Caki2 (cell line): ENCODE data around the gene NRXN3. TPM values are rescaled to one million over a fixed set of nuclear protein-coding genes. Genes with fewer than 3 reads are reported as not detected.
A peak's percentile ranks its signal among the peaks of the same experiment; 100 is the strongest.

Source experiments
- DNase-seq: peaks from one replicate; pipeline ENCODE4 v3.0.0-alpha.2; 2015; ENCODE audit warnings: low read depth
- in situ Hi-C: cut with HindIII; loops from 2 replicates; pipeline ENCODE4 v1.10.0; 2016; ENCODE audit warnings: low sequenced_read_pairs, low pct_unique_long_range_greater_than_20kb, mixed read lengths
- total RNA-seq: library from RNA; depleted of rRNA; stranded (reverse); fragments of >200 nt; shearing (Covaris generic); gene quantifications from 2 replicates; pipeline ENCODE4 v1.2.3, GENCODE V29; 2014; ENCODE audit warnings: low replicate concordance

NRXN3 gene
- total RNA-seq, 1 experiment from 2014 or later = not detected

DNA sequence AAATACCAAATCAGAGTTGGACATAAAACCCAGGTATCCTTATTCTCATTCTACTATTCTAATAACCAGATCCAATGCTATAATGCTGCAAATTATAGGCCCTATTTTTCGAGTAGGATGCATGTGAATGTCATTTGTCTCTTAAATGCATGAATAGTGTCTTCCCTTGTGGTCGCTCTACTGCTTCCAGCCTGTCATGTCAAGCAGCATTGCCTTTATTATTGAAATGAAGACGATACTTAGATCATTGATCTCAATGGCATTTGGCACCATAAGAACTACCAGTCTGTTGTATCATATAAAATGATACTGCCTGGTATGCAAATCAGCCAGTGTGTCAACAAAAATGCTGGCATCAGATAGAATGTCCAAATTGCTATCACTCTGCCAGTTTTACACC, 1392.0 kb downstream of the NRXN3 start:
- in situ Hi-C loops = no loop called here
- no peak for DNase-seq

DNA sequence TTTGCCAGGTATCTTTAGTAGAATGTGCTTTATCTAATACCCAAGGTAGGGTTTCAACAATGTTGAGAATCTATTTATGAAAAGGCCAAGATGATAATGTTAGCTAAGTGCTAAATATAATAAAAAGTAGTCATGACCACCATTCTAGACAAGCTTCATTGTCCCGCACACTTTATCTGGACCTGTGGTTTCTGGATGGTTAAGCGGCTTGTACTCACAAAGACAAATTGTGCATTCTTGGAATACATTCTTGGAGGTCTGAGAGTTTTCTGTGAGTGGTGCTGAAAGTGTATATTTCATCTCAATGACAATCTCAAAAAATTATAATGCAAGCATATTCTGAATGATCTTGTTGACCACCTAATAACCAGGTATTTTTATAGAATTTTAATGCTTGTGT, 1394.2 kb downstream of the NRXN3 start:
- no peak for DNase-seq
- in situ Hi-C loops = no loop called here

DNA sequence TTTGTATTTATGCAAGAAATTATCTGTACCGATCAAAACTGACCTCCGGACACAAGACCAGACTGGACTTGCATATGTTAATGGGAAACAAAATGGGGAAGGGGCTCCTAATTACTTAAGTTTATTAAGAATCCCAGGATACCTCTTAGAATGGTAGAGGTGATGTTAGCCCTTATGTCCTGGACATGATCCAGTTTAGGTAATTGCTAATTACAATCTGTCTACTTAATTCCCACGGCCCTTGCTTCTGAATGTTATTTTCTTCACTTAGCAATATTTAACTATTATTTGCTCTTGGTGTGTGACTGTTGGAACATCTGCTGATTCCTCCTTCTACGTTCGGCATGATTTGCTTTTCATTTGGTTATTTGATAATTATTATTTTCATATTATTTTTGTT, 1397.1 kb downstream of the NRXN3 start:
- no peak for DNase-seq
- in situ Hi-C loops = no loop called here

DNA sequence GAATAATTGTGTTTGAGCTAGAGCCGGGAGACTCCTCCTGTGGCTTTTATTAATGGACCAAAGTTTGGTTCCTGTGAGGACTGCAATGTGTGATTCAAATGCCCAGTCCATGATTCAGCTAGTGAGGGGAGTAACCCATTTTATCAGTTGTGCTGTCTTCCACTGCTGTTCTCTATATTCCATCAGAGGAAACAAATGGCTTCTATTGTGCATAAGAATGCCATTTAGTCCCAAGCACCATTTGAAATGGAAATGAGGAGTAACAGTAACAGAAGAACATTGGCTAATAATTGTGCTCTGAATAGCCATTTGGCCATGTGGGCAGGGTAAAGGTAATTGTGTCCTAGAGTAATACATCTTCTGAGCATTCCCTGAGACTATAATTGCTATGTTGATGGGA, 1398.4 kb downstream of the NRXN3 start:
- no peak for DNase-seq
- in situ Hi-C loops = no loop called here

DNA sequence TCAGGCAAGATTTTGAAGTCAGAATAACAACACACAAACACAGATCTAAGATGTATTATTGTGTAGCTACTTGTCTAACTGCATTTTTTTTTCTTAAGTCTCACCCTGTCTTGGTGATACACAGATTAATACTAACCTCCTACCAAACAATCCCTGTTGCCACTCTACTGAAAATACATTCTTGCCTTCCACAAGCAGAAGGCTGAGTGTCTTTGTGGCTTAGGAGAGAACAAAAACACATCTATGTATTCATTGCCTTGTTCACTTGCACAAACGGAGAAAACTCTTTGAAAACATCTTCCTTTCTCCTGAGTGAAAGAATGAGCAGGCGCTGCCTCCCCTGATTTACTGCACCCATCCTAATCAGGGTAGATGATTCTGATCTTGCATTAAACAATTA, 1398.9 kb downstream of the NRXN3 start:
- DNase-seq = no peak
- in situ Hi-C loops = no loop called here

DNA sequence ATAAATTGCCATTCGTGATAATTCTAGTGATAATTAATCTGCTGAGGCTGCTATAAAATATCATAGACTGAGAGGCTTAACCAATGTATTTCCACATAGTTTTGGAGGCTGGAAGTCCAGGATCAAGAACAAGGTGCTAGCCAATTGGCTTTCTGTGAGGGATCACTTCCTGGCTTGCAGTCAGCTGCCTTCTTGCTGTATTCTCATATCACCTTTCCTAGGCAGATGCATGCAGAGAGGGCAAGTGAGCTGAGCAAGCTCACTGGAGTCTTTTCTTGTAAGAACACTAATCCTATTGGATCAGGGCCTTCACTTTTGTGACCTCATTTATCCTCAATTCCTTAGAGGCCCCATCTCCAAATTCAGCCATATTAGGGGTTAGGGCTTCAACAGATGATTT, 1400.5 kb downstream of the NRXN3 start:
- in situ Hi-C loops = no loop called here
- no peak for DNase-seq

DNA sequence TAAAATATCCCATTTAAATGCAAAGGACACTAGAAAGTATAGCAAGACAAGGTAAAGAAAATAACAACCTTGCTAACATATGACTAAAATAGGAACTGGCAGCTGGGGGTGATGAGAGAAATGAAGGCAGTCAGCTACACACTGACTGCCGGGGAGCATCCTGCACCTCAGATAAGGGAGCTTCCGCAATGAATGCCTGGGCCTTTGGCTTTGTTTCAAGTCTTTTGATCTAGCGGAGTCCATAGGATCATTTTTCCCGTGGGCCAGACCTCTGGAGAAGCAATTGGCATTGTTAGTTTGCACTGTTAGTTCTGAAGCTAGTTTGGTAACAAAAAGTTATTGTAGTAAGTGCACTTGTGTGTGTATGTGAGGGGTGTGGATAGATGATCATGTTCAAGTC, 1401.2 kb downstream of the NRXN3 start:
- in situ Hi-C loops = no loop called here
- no peak for DNase-seq

DNA sequence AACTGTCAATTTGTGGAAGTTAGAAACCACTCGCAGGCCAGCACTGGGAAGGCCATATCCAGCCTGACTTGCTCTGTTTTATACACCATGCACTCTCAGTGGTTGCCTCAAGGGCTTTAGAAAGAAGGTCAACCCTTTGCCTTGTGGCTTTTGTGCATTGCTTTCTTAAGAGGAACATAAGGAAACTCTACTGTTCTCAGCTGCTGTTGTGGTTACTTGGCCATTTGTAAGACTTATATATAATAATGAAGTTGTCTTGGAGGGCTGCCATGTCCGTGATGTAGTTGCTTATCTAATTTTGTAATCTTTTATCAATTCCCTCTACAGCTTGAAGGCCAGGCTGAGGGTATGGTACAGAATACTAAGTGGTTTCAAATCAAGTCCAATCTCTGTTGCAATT, 1403.3 kb downstream of the NRXN3 start:
- in situ Hi-C loops = no loop called here
- DNase-seq = no peak

DNA sequence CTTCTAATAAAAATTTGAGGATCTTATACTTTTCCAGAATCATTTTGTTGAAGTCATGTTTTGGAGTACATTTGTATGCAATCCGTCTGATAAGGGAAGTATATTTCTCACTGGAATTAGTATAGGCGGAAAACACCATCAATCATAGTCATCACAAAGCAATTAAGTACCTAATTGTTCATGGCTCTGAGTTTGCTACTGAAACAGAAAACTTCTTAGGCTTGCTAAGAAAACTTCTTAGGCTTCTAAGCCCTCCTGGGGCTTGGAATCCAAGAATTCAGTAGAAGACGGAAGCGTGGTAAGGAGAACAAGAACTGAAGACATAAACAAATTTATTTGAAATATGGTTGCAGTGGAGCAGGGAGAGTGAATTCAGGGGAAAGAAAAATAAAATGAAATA, 1404.9 kb downstream of the NRXN3 start:
- in situ Hi-C loops = no loop called here
- DNase-seq = no peak

DNA sequence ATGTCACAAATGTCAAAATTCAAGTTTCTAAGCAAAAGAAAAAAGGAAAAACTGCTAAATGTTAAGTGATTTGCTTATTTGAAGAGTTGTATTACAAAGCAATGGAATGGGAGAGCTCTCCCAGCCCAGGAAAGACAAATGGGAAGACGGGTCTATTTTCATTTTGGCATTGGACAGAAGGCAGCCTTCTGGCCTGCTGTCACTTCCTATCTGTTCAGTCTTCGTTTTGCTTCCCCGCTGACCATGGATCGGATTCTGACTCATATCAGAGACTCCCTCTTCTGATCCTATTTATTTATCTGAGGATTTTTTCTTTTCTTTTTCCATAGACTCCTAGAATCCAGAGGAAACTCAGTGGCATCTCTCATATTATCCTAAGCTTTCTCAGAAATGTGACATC, 1406.3 kb downstream of the NRXN3 start:
- no peak for DNase-seq
- in situ Hi-C loops = no loop called here

DNA sequence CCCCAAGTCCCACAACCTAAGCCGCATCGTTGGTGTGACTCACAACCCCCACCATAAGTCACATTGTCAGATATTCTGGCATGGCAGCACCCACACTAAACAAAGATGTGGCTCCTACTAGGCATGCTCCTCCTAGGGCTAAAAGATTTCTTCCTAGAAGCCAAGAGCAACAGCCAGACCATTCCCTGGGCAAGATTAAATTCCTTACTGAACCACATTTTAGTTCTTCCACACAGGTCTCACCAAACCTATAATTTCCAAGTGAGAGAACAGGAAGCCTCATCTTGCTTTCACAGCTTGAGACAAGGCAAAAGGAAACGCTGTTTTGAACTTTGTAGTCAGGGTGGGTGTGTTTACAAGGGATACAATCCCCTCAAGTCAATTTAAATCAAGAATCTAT, 1408.3 kb downstream of the NRXN3 start:
- in situ Hi-C loops = no loop called here
- DNase-seq = no peak

DNA sequence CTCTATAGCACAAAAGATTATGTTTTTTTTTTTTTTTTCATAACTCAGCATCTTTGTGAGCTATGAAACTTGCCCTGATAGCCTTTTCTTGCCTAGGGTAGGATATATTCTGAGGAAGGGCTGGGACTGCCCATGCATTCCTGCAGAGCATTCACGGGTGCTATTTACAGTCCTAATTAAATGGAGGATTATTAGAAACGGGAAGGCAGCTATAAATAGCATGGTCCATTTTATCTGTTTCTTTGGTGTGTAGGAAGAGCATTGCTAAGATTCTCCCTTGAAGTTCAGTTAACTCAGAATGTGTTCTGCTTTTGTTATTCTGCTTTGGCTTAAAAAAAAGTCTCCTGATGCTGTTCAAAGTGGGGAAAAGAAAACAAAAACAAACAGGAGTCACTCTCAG, 1410.2 kb downstream of the NRXN3 start:
- in situ Hi-C loops = no loop called here
- no peak for DNase-seq

DNA sequence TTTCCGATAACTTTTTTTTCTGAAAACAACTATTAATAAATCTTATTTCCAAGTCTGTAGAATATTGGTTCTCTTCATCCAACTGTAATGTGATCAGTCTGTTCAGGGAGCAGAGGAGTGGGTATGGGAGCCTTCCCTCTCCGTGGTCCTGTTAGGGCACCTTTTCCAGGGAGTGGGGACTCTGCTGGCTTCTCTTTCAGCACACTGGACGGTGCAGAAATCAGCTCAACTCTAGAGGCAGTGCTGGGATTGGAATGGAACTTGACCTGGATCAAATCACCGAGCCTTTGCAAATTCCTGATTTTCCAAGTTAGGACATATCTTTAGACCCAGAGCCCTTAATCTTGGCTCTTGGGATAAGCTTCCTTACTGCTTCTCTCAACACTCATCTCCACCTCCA, 1410.7 kb downstream of the NRXN3 start:
- in situ Hi-C loops = no loop called here
- no peak for DNase-seq

DNA sequence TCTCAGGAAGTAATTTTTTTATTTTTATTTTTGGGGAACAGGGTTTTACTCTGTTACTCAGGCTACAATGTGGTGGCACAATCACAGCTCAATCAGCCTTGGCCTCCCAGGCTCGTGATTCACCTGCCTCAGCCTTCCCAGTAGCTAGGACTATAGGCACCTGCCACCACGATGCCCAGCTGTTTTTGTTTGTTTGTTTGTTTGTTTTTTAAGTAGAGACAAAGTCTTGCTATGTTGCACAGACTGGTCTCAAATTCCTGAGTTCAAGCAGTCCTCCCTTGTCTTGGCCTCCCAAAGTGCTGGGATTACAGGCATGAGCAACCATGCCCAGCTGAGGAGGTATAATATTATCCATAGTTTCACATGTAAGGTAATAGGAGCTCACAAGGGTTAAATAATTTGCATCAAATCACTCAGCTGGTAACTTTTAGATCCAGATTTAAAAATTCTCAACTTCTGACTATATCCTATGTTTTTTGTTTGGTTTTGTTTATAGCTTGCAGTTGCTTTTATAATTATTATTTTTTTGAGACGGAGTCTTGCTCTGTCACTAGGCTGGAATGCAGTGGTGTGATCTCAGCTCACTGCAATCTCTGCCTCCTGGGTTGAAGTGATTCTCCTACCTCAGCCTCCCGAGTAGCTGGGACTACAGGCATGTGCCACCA, 1411.9 kb downstream of the NRXN3 start:
- in situ Hi-C loops = no loop called here
- DNase-seq = peak; percentile 58

DNA sequence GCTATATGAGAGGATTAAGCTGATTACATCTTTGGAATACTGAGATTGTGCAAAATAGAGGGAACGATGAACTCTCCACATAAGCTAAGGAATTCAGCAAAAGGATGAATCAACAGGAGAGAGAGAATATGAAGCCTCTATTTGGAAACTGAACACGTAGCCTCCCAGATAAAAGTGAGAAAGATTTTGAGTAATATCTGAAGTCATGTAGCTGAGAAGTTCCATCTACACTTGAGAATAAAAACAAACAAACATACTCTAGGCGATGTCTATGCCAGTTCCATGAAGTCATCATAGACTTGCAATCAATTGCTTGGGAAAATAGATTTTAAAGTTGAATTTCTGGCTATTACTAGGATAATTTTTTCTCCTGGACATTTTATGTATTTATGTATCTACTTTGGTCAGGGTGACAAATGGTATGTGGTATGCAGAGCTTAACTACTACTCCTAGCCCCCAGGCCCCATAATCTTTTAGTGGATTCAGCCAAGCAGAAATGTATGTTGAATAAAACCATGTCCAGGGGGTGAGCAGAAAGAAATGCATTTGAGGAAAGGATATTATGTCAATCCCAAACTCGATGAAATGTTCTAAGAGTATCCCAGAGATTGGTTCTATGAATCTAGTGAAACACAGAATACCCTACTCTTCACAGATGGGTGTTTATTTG, 1413.7 kb downstream of the NRXN3 start:
- in situ Hi-C loops = no loop called here

DNA sequence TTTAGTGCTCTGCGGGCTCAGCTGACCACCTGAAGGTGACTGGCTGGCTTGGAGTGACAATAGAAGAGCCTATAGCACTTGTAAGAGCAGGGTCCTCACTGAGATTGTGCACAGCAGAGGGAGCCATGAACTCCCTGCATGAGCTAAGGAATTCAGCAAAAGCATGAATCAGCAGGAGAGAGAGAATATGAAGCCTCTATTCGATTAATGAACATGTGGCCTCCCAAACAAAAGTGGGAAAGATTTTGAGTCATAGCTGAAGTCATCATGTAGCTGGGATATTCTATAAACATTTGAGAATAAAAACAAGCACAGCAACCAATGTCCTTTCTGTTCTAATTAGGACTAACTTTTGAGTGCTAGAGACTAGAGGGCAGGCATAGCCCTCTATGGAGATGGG, 1414.5 kb downstream of the NRXN3 start:
- peak; percentile 58 for DNase-seq
- in situ Hi-C loops = no loop called here

More for the DNA sequence above, 1413.7 kb downstream of the NRXN3 start:
- DNase-seq = no peak

DNA sequence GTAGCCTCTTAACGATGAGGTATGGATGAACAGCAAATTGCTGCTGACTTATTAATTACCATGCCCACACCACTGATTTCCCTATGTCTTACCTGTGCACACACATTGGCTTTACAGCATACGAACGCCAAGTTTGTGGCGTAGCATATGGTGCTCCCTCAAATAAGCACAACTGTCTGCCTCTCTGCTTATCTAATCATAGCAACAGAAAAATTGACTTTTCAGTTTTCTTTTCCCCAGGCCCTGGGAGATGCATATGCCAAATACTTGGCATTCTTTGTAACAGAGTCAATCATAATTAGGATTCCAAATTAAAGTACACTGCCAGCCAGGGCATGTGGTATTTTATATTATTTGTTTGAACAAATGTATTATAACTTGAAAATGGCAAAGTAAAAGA, 1415.7 kb downstream of the NRXN3 start:
- in situ Hi-C loops = no loop called here
- no peak for DNase-seq

DNA sequence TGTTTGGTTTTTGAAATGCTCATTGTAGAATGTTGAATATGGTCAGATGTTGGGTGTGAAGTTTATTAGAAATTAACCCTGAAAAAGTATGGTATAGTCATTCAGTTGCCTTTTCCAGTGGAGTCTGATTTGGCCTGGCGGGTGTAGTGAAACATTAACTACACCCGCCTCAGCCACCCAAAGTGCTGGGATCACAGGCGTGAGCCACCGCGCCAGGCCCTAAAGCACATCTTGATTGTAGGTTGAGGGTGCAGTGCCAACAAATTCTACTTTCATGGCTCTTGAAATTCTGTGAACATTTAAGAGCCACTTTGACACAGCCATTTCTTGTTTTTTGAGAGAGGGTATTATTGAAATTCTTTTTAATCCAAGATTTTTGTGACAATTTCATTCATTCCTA, 1416.2 kb downstream of the NRXN3 start:
- in situ Hi-C loops = no loop called here
- DNase-seq = no peak

DNA sequence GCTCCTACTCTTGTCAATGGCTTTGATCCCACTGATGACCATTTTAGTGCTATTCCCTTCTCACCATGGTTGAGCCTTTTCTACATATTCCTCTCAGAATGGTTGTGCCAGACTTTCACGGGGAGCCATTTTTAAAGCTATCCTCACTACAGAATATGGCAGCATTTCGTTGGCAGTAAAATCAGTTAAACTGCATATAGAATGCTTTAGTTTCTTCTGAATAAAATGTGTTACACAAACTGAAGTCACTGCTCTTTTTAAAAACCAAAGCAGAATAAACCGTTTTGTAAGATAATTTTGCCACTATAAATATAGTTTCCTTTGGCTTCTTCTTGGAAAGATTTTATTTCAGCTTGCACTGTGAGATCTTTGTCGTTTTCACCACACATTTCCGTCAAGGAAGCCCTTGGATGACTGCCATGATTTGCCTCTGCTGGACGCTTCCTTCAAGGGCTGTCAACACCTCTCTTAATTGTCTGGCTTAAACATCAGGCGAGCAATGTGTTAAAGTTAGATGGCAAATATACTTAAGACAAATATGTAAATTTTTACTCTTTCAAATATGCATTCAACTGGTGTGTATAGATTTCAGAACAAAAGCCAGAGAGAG, 1416.9 kb downstream of the NRXN3 start:
- DNase-seq = no peak

DNA sequence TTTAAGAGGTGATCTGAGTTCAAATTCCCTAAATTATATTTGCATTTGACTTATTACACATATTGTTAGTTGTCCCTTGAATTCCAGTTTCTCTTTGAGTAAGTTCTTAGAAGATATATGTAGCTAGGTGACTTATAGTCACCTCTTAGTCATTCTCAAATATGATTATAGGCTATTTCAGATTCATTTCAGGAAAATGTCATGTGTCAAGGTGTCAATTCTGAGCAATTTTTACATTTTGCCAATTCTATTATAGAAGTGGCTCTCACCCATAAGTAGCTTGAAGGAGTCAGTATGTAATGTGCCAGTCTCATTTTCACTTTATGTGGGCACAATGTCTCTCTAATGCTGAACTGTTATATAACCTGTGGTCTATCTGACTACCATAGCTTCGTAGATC, 1417.7 kb downstream of the NRXN3 start:
- in situ Hi-C loops = no loop called here
- no peak for DNase-seq

More for the DNA sequence above, 1416.9 kb downstream of the NRXN3 start:
- in situ Hi-C loops = no loop called here
